ENCODE measurements around the gene PIGN. TPM values are rescaled to one million over a fixed set of nuclear protein-coding genes. Genes with fewer than 3 reads are reported as not detected.

PIGN gene
- total RNA-seq, 1 experiment from 2014 or later, result 21.4 TPM

DNA sequence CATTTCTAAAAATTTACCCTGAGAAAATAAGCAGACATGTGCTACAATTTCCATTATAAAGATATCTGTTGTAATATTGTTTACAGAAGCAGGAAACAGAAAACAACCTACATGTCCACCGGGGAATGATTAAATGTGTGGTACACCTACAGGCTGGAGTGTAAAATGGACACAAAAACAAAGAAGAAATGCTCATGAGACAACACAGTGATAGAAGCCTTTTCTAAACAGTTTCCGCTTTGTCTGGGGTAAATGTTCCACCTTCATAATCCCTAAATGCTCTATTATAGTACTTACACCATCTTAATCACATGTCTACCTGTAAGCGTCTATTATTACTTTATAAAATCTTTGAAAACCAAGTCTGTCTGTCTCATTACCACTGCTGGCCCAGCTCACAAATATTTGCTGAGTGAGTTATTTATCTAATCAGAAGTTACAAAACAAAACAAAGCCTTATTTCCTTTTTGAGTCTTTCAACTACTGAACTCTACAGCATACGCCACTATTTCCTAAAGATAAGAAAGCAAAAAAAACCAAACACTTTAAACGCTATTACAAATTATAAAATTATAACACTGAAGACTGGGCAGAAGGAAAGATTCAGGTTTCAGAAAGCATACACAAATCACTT is 95.3 kb downstream of the PIGN start:
- BruUV-seq (replicated peaks), result no TSS peak
- no peaks in the 10 kb centered on the region for H3K4me1 ChIP-seq (ENCODE audit: control insufficient read depth, insufficient read depth, low read length)
- H3K27ac ChIP-seq (ENCODE audit: low read length), result no peak overlapping the region
- ATAC-seq, result no peak
- no peaks in the 10 kb centered on the region for H3K27me3 ChIP-seq (ENCODE audit: control insufficient read depth, insufficient read depth, low read length)
- no peaks in the 10 kb centered on the region for H3K36me3 ChIP-seq (ENCODE audit: control insufficient read depth, insufficient read depth, low read length)
- POLR2A ChIA-PET, result no interaction called here
- TF ChIP-seq CTCF (IDR thresholded peaks at IDR 0.05) (no peak), SIN3A (IDR thresholded peaks at IDR 0.05; ENCODE audit: borderline replicate concordance, insufficient read depth, low read depth, low read length) (no peak), POLR2AphosphoS5 (IDR thresholded peaks at IDR 0.05; ENCODE audit: low read depth, low read length) (no peak), TCF7L2 (IDR thresholded peaks at IDR 0.05; ENCODE audit: low read depth, low read length) (no peak)
- TF ChIP-seq, protein P1, sequence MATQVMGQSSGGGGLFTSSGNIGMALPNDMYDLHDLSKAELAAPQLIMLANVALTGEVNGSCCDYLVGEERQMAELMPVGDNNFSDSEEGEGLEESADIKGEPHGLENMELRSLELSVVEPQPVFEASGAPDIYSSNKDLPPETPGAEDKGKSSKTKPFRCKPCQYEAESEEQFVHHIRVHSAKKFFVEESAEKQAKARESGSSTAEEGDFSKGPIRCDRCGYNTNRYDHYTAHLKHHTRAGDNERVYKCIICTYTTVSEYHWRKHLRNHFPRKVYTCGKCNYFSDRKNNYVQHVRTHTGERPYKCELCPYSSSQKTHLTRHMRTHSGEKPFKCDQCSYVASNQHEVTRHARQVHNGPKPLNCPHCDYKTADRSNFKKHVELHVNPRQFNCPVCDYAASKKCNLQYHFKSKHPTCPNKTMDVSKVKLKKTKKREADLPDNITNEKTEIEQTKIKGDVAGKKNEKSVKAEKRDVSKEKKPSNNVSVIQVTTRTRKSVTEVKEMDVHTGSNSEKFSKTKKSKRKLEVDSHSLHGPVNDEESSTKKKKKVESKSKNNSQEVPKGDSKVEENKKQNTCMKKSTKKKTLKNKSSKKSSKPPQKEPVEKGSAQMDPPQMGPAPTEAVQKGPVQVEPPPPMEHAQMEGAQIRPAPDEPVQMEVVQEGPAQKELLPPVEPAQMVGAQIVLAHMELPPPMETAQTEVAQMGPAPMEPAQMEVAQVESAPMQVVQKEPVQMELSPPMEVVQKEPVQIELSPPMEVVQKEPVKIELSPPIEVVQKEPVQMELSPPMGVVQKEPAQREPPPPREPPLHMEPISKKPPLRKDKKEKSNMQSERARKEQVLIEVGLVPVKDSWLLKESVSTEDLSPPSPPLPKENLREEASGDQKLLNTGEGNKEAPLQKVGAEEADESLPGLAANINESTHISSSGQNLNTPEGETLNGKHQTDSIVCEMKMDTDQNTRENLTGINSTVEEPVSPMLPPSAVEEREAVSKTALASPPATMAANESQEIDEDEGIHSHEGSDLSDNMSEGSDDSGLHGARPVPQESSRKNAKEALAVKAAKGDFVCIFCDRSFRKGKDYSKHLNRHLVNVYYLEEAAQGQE (IDR thresholded peaks at IDR 0.05; ENCODE audit: insufficient read depth in 1 of 2, low read depth in 2 of 2, low read length in 1 of 2), result no peak
- no peak overlapping the region for H3K4me3 ChIP-seq (ENCODE audit: low read depth in 2 of 2, low read length in 2 of 2)
- intact Hi-C loops (cut with micrococcal nuclease; ENCODE audit: unreplicated experiment), result no loop called here
- in situ Hi-C loops (cut with HindIII; ENCODE audit: low pct_unique_long_range_greater_than_20kb, low sequenced_read_pairs), result no loop called here
- no peak for DNase-seq (ENCODE audit: low read depth, low spot score)
- CTCF ChIA-PET, result no interaction called here
- H3K9me3 ChIP-seq (ENCODE audit: control insufficient read depth, insufficient read depth, low read depth, low read length), result no peaks in the 10 kb centered on the region

- no peak for DNase-seq (ENCODE audit: low read depth, low spot score)
- POLR2A ChIA-PET, result no interaction called here
- Histone ChIP-seq H3K36me3 (ENCODE audit: control insufficient read depth, insufficient read depth, low read length) (no peaks in the 10 kb centered on the region), H3K4me3 (ENCODE audit: low read depth in 2 of 2, low read length in 2 of 2) (no peak overlapping the region), H3K27ac (ENCODE audit: low read length) (no peak overlapping the region), H3K27me3 (ENCODE audit: control insufficient read depth, insufficient read depth, low read length) (no peaks in the 10 kb centered on the region), H3K4me1 (ENCODE audit: control insufficient read depth, insufficient read depth, low read length) (no peaks in the 10 kb centered on the region), H3K9me3 (ENCODE audit: control insufficient read depth, insufficient read depth, low read depth, low read length) (no peaks in the 10 kb centered on the region)
- no peak for ATAC-seq
- in situ Hi-C loops (cut with HindIII; ENCODE audit: low pct_unique_long_range_greater_than_20kb, low sequenced_read_pairs), result no loop called here
- TF ChIP-seq, protein P1 (IDR thresholded peaks at IDR 0.05; ENCODE audit: insufficient read depth in 1 of 2, low read depth in 2 of 2, low read length in 1 of 2), result no peak
- TF ChIP-seq SIN3A (IDR thresholded peaks at IDR 0.05; ENCODE audit: borderline replicate concordance, insufficient read depth, low read depth, low read length) (no peak), POLR2AphosphoS5 (IDR thresholded peaks at IDR 0.05; ENCODE audit: low read depth, low read length) (no peak), TCF7L2 (IDR thresholded peaks at IDR 0.05; ENCODE audit: low read depth, low read length) (no peak), CTCF (IDR thresholded peaks at IDR 0.05) (no peak)
- no TSS peak for BruUV-seq (replicated peaks)
- CTCF ChIA-PET, result no interaction called here
- intact Hi-C loops (cut with micrococcal nuclease; ENCODE audit: unreplicated experiment), result no loop called here
These were observed 97.7 kb downstream of the PIGN start for GRCh38 chr18:62089174-62089573.
